ENCODE results near the gene VPS13D. TPM values are rescaled to one million over a fixed set of nuclear protein-coding genes. Genes with fewer than 3 reads are reported as not detected.
A peak's percentile ranks its signal among the peaks of the same experiment; 100 is the strongest.

Gene VPS13D
- total RNA-seq, 6 experiments from 2014 or later = 25.9 to 36.9 (median 30.8) TPM

- WGBS (ENCODE audit: insufficient coverage, low coverage, low lambda C conversion rate, missing lambda C conversion rate) = 90% methylated on average over 3 of the region's 3 CpGs
- Histone ChIP-seq H3K27me3 (no peaks in the 10 kb centered on the region), H3K27ac (no peak overlapping the region), H3K4me1 (peaks cover 0 to 35% (median 18%) of the 10 kb centered on the region in 4 donors), H3K9me3 (no peaks in the 10 kb centered on the region), H3K36me3 (peaks cover 0 to 8% (median 8%) of the 10 kb centered on the region in 4 donors), H3K4me3 (no peak overlapping the region)
- DNase-seq (no peak), ATAC-seq (no peak)
- intact Hi-C loops (cut with DNase I) = no loop called here
- TF ChIP-seq, protein P1, sequence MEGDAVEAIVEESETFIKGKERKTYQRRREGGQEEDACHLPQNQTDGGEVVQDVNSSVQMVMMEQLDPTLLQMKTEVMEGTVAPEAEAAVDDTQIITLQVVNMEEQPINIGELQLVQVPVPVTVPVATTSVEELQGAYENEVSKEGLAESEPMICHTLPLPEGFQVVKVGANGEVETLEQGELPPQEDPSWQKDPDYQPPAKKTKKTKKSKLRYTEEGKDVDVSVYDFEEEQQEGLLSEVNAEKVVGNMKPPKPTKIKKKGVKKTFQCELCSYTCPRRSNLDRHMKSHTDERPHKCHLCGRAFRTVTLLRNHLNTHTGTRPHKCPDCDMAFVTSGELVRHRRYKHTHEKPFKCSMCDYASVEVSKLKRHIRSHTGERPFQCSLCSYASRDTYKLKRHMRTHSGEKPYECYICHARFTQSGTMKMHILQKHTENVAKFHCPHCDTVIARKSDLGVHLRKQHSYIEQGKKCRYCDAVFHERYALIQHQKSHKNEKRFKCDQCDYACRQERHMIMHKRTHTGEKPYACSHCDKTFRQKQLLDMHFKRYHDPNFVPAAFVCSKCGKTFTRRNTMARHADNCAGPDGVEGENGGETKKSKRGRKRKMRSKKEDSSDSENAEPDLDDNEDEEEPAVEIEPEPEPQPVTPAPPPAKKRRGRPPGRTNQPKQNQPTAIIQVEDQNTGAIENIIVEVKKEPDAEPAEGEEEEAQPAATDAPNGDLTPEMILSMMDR (IDR thresholded peaks at IDR 0.05) = no peak
- no peak for TF ChIP-seq POLR2A (IDR thresholded peaks at IDR 0.05)
Observed at GRCh38 chr1:12402159-12402673, 172.4 kb downstream of the VPS13D start.

DNA sequence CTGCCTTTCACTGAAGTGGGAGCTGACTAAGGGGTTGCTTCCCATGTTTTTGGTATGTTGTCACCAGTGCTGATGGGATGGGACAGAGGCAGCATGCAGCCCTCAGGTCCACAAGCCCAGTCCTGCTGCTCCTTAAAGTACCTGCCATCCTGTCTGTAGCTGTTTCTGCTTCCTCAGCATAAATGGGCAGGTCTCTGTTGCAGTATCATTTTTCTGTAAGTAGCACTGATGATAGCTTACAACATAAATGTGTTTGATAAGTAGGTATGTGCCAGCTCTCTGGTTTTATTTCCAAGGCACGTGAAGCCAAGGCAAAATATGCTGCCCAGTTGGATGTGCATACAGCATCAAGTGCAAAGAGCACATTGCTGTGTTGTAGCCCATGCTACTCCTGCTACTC is 173.0 kb downstream of the VPS13D start:
- H3K9me3 ChIP-seq = no peaks in the 10 kb centered on the region
- peaks cover 0 to 8% (median 8%) of the 10 kb centered on the region in 4 donors for H3K36me3 ChIP-seq
- 100% methylated on average over 1 of the region's 1 CpG for WGBS (ENCODE audit: insufficient coverage, low coverage, low lambda C conversion rate, missing lambda C conversion rate)
- peaks cover 0 to 41% (median 23%) of the 10 kb centered on the region in 4 donors for H3K4me1 ChIP-seq
- intact Hi-C loops (cut with DNase I) = no loop called here
- no peaks in the 10 kb centered on the region for H3K27me3 ChIP-seq
- ATAC-seq (no peak), DNase-seq (no peak)
- H3K4me3 ChIP-seq = no peak overlapping the region
- TF ChIP-seq, protein P1 (IDR thresholded peaks at IDR 0.05) = no peak
- TF ChIP-seq POLR2A (IDR thresholded peaks at IDR 0.05) = no peak
- no peak overlapping the region for H3K27ac ChIP-seq

DNA sequence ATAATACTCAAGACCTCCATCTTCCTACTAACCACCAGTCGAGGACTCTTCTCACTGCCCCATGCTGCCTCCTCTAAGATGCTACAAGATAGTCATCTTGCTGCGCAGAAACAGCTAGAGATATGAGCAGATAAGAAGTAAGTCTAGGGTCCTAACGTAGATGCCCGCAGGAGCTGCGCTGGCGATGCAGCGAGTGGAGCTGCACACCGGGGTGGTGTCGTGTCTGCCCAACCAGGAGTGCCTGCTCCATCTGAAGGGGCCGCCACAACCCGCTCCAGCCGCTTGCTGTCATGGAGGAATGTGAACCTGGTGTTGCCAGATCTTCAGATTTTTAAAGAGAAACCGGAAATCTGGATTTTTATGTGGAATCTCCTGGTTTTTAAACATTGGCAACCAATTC is 175.1 kb downstream of the VPS13D start:
- Histone ChIP-seq H3K36me3 (peaks cover 0 to 8% (median 8%) of the 10 kb centered on the region in 4 donors), H3K4me1 (peaks cover 0 to 48% (median 25%) of the 10 kb centered on the region in 4 donors), H3K27me3 (no peaks in the 10 kb centered on the region), H3K9me3 (no peaks in the 10 kb centered on the region), H3K4me3 (no peak overlapping the region), H3K27ac (peak overlapping the region in 2 of 3 donors; percentile 8 to 54)
- intact Hi-C loops (cut with DNase I) = no loop called here
- ATAC-seq (no peak), DNase-seq (no peak)
- TF ChIP-seq POLR2A (IDR thresholded peaks at IDR 0.05) = no peak
- TF ChIP-seq, protein P1 (IDR thresholded peaks at IDR 0.05) = no peak
- 85% methylated on average over 2 of the region's 13 CpGs for WGBS (ENCODE audit: insufficient coverage, low coverage, low lambda C conversion rate, missing lambda C conversion rate)

- H3K27ac ChIP-seq = peak overlapping the region; percentile 28 to 54 (median 39)
- intact Hi-C loops (cut with DNase I) = no loop called here
- peaks cover 0 to 8% (median 6%) of the 10 kb centered on the region in 4 donors for H3K36me3 ChIP-seq
- no peaks in the 10 kb centered on the region for H3K9me3 ChIP-seq
- 35% methylated on average over 9 of the region's 9 CpGs for WGBS (ENCODE audit: insufficient coverage, low coverage, low lambda C conversion rate, missing lambda C conversion rate)
- peak in 2 of 3 donors; percentile 53 to 66 for DNase-seq
- no peaks in the 10 kb centered on the region for H3K27me3 ChIP-seq
- peak; percentile 35 to 69 (median 44) for ATAC-seq
- no peak overlapping the region for H3K4me3 ChIP-seq
- H3K4me1 ChIP-seq = peaks cover 0 to 48% (median 25%) of the 10 kb centered on the region in 4 donors
- TF ChIP-seq, protein P1 (IDR thresholded peaks at IDR 0.05) = peak in 1 of 4 donors; percentile 23
- no peak for TF ChIP-seq POLR2A (IDR thresholded peaks at IDR 0.05)
Observed at GRCh38 chr1:12405325-12406210, 175.7 kb downstream of the VPS13D start.

All from right lobe of liver (tissue), 6 donors.